RWPE1 (cell line): Measurements from ENCODE around the gene OTUB1.

ENCODE experiments used
- CTCF ChIA-PET: fragments of 350-600 bp; sonication (Branson Sonifier 250); formaldehyde crosslinking; extraction: SDS; loops from one replicate; lab custom pipeline; 2021; lab: Yijun Ruan, JAX
- POLR2A ChIA-PET: fragments of 400-600 bp; formaldehyde crosslinking; extraction: SDS; loops from one replicate; lab custom pipeline; 2020; ENCODE audit warnings: antibody characterized with exemption; ENCODE audit not compliant: low non-redundant PET; lab: Yijun Ruan, JAX
- DNase-seq: peaks from one replicate; pipeline ENCODE4 v3.0.0; 2012; ENCODE audit warnings: low spot score
- H3K27ac ChIP-seq: fragments of 450-650 bp; 2 replicates; pipeline ENCODE4 v1.5.1; 2017
- CTCF ChIP-seq: fragments of 450-650 bp; conservative IDR thresholded peaks from 2 replicates; pipeline ENCODE4 v1.5.1; 2017; ENCODE audit warnings: low read depth, mild to moderate bottlenecking

OTUB1 gene

GRCh38 chr11:64008914-64009633, 22.8 kb downstream of the OTUB1 start:
- no peak overlapping the region for H3K27ac ChIP-seq
- POLR2A ChIA-PET = interaction anchor here (0.7 kb wide), 1 partner anchor 7 kb away, joined by 10 read pairs; no protein-coding TSS in a partner anchor
- no peak for TF ChIP-seq CTCF
- CTCF ChIA-PET = interaction anchor here (0.6 to 0.7 kb wide), 2 partner anchors 17 to 63 kb away, joined by 3 to 4 read pairs; no protein-coding TSS in a partner anchor
- no peak for DNase-seq

- DNase-seq = no peak
- POLR2A ChIA-PET = interaction anchor here (0.7 kb wide), 1 partner anchor 8 kb away, joined by 10 read pairs; no protein-coding TSS in a partner anchor
- no peak for TF ChIP-seq CTCF
- no peak overlapping the region for H3K27ac ChIP-seq
- CTCF ChIA-PET = interaction anchor here (0.6 kb wide), 1 partner anchor 63 kb away, joined by 4 read pairs; no protein-coding TSS in a partner anchor
Observed at GRCh38 chr11:64009710-64010109, 23.5 kb downstream of the OTUB1 start.

GRCh38 chr11:64010783-64011182, 24.5 kb downstream of the OTUB1 start:
- no peak for TF ChIP-seq CTCF
- ChIA-PET POLR2A (no interaction called here), CTCF (interaction anchor here (0.9 kb wide), 1 partner anchor 10 kb away, joined by 3 read pairs; no protein-coding TSS in a partner anchor)
- H3K27ac ChIP-seq = no peak overlapping the region
- DNase-seq = no peak

- no peak for DNase-seq
- no peak for TF ChIP-seq CTCF
- ChIA-PET POLR2A (no interaction called here), CTCF (interaction anchor here (0.9 kb wide), 1 partner anchor 10 kb away, joined by 3 read pairs; no protein-coding TSS in a partner anchor)
- no peak overlapping the region for H3K27ac ChIP-seq
Observed at GRCh38 chr11:64011371-64011770, 25.1 kb downstream of the OTUB1 start.

GRCh38 chr11:64013141-64013896, 27.1 kb downstream of the OTUB1 start:
- CTCF ChIA-PET = no interaction called here
- peak overlapping the region; percentile 6; the same call in 1 of the 2 replicates for H3K27ac ChIP-seq
- no peak for TF ChIP-seq CTCF
- no peak for DNase-seq
- POLR2A ChIA-PET = interaction anchor here (0.6 kb wide), 1 partner anchor 138 kb away, joined by 7 read pairs; no protein-coding TSS in a partner anchor

GRCh38 chr11:64014356-64014755, 28.1 kb downstream of the OTUB1 start:
- POLR2A ChIA-PET = interaction anchor here (0.6 kb wide), 1 partner anchor 139 kb away, joined by 7 read pairs; no protein-coding TSS in a partner anchor

More at GRCh38 chr11:64014356-64014755, 28.1 kb downstream of the OTUB1 start:
- DNase-seq = no peak
- no peak overlapping the region for H3K27ac ChIP-seq
- CTCF ChIA-PET = no interaction called here
- TF ChIP-seq CTCF = no peak
